GM19240 (cell line): ENCODE results near the gene HNMT.
"Not testable (repeated sequence)": the region's sequence is repeated elsewhere in the genome, so short reads cannot be mapped to it uniquely, and the experiment has no call there.

Source experiments
- DNase-seq: peaks from one replicate; pipeline ENCODE4 v3.0.0; 2011; ENCODE audit warnings: low spot score; ENCODE audit not compliant: insufficient read length

The HNMT gene

GRCh38 chr2:137973280-137973679 is 9.0 kb downstream of the HNMT start:
- DNase-seq: no peak

- DNase-seq: no peak
These were observed 11.3 kb downstream of the HNMT start for GRCh38 chr2:137975280-137976271.

- no peak for DNase-seq
These were observed 12.0 kb downstream of the HNMT start for GRCh38 chr2:137976274-137976673.

- DNase-seq: no peak
These were observed 13.5 kb downstream of the HNMT start for GRCh38 chr2:137977790-137978189.

- no peak for DNase-seq
These were observed 16.2 kb downstream of the HNMT start for GRCh38 chr2:137980459-137980858.

- no peak for DNase-seq
These were observed 16.9 kb downstream of the HNMT start for GRCh38 chr2:137981112-137981656.

GRCh38 chr2:137983581-137983980 is 19.3 kb downstream of the HNMT start:
- DNase-seq: no peak

GRCh38 chr2:137986268-137986667 is 22.0 kb downstream of the HNMT start:
- no peak for DNase-seq

GRCh38 chr2:137987011-137987410 is 22.7 kb downstream of the HNMT start:
- no peak for DNase-seq

GRCh38 chr2:137991078-137991477 is 26.8 kb downstream of the HNMT start:
- DNase-seq: no peak

- DNase-seq: no peak
These were observed 27.9 kb downstream of the HNMT start for GRCh38 chr2:137992039-137992646.

GRCh38 chr2:137993715-137994476 is 29.6 kb downstream of the HNMT start:
- DNase-seq: not testable (repeated sequence)

- DNase-seq: not testable (repeated sequence)
These were observed 31.1 kb downstream of the HNMT start for GRCh38 chr2:137995368-137995767.

- DNase-seq: not testable (repeated sequence)
These were observed 31.9 kb downstream of the HNMT start for GRCh38 chr2:137996158-137996557.

GRCh38 chr2:137997733-137998132 is 33.5 kb downstream of the HNMT start:
- DNase-seq: no peak

- no peak for DNase-seq
These were observed 34.2 kb downstream of the HNMT start for GRCh38 chr2:137998503-137998902.

- no peak for DNase-seq
These were observed 35.0 kb downstream of the HNMT start for GRCh38 chr2:137999273-137999672.

GRCh38 chr2:138000009-138000408 is 35.7 kb downstream of the HNMT start:
- no peak for DNase-seq

GRCh38 chr2:138000796-138001195 is 36.5 kb downstream of the HNMT start:
- DNase-seq: no peak

- DNase-seq: no peak
These were observed 39.1 kb downstream of the HNMT start for GRCh38 chr2:138003411-138003810.

- DNase-seq: no peak
These were observed 43.2 kb downstream of the HNMT start for GRCh38 chr2:138007431-138007830.

- no peak for DNase-seq
These were observed 45.3 kb downstream of the HNMT start for GRCh38 chr2:138009622-138010021.
